ENCODE measurements around the gene KCNMA1. TPM values are rescaled to one million over a fixed set of nuclear protein-coding genes. Genes with fewer than 3 reads are reported as not detected.

KCNMA1 gene
- total RNA-seq, 1 donor from 2014 or later = not detected

DNA sequence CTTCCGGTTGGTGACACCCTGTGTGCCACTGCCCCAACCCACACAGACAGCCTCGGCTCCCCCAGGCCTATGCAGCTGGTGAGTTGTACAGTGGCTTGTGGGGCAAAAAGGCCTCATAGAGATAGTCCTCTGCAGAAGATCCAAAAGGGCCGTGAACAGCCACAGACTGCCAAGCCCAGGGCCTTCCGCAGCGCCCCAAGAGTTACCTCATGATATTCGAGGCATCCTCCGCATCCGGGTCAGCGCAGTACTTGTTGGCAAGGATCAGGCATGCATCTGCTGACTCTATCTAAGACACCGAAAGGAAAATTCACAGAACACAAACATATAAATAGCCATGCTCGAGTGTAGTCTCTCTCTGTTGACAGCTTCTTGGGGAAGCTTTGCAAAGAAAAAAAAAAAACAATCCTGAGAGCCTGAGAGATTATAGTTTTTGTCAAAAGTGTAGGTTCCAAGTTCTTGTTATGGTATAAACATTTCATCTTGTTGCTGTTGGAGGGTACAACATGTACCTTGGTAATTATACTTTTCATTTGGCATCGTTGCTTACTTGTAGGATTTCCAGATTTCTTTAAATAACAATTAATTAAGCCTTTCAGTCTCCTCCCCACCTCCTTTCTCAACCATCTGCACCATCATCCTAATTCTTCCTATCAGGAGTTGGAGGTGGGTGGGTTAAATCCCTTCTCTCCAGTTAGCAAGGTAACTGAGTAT lies 553.0 kb downstream of the KCNMA1 start:
- no peak overlapping the region for H3K4me3 Mint-ChIP-seq
- H3K4me1 Mint-ChIP-seq = no peaks in the 10 kb centered on the region
- H3K27ac Mint-ChIP-seq = no peak overlapping the region
- intact Hi-C loops (cut with micrococcal nuclease) = no loop called here
- H3K36me3 Mint-ChIP-seq (ENCODE audit: low read depth) = no peaks in the 10 kb centered on the region
- H3K27me3 Mint-ChIP-seq = no peaks in the 10 kb centered on the region
- H3K9me3 Mint-ChIP-seq = no peaks in the 10 kb centered on the region
- DNase-seq = no peak

DNA sequence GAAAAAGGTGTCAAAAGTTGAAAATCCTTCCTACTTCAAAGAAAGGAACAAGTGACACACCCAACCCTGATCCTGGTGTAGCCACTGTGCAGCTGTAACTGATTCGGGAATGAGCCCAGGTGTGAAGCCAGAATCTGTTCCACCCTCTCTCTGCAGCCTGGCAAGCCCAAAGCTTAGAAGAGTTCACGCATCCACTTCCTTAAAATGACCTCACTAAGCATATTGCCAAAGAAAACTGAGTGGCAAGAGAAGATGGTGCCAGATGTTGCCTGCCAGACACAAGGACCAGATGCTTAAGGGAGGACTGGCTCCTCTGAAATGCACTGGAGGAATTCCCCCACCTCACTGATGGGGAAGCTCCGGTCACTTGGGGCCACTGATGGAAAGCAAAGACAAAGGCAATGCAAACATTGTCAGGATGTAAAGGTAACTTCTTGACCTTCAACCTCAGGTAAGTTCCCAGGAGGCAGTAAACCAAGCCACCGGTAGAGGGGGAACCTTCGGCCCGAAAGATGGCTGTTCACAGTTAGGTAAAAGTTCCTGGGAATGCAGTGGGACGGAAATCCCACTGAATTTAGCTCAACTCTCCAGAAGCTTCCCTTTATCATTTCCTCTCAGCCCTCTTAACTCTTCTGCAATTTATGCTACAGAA lies 554.9 kb downstream of the KCNMA1 start:
- intact Hi-C loops (cut with micrococcal nuclease) = no loop called here
- no peak overlapping the region for H3K27ac Mint-ChIP-seq
- no peaks in the 10 kb centered on the region for H3K4me1 Mint-ChIP-seq
- no peak for DNase-seq
- no peaks in the 10 kb centered on the region for H3K36me3 Mint-ChIP-seq (ENCODE audit: low read depth)
- H3K9me3 Mint-ChIP-seq = no peaks in the 10 kb centered on the region
- no peak overlapping the region for H3K4me3 Mint-ChIP-seq
- no peaks in the 10 kb centered on the region for H3K27me3 Mint-ChIP-seq

DNA sequence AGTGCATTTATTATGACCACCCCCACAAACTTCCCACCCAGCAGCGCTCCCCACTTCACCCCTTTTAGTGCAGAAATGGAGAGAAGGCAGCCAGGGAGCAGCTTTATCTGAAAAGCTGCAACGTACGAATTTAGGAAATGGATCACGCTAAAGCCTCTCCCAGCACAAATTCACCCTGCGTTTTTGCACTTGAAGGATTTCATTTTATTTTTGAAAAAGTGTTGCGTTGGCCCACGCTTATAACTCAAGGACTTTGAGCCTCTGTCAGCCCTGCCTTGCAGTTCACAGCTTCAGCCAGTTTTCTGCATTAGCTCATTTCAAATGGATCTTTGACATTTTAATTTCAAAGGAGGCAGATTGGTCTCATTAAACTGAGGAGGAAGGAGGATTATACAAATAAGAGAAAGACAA lies 556.1 kb downstream of the KCNMA1 start:
- Mint-ChIP-seq H3K36me3 (ENCODE audit: low read depth) (no peaks in the 10 kb centered on the region), H3K27me3 (no peaks in the 10 kb centered on the region), H3K27ac (no peak overlapping the region), H3K9me3 (no peaks in the 10 kb centered on the region), H3K4me1 (no peaks in the 10 kb centered on the region), H3K4me3 (no peak overlapping the region)
- no peak for DNase-seq
- intact Hi-C loops (cut with micrococcal nuclease) = no loop called here

DNA sequence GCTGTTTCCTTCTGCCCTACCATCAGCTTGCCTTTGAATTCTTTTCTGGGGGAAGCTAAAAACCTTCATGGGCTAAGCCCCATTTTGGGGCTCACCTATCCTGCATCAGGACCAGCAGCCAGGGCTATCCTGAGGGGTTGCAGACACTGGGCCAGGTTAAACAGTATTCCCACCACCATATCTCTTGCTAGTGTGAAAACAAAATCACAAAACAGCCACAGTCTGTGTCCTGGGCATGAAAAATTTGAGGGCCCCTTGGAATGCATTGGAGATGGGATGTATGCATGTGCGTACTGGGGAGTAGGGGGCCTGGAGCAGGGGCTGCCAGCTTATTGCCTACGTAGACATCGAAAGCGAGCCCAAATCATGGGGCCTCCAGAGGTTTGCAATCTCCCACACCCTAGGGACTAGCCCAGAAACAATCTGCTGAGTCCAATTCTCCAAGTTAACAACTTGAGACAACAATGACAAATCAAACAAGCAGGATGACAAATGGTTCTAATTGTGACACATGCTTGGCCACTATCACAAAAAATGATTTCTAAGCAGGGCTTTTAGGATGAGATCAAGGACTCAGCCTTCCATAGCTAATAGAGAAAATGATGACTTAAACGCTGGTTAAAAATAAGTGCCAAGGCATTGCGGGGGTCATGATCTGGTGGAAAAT lies 557.1 kb downstream of the KCNMA1 start:
- H3K27me3 Mint-ChIP-seq = no peaks in the 10 kb centered on the region
- H3K9me3 Mint-ChIP-seq = no peaks in the 10 kb centered on the region
- H3K4me1 Mint-ChIP-seq = no peaks in the 10 kb centered on the region
- no peak for DNase-seq
- H3K4me3 Mint-ChIP-seq = no peak overlapping the region
- intact Hi-C loops (cut with micrococcal nuclease) = no loop called here
- no peak overlapping the region for H3K27ac Mint-ChIP-seq
- no peaks in the 10 kb centered on the region for H3K36me3 Mint-ChIP-seq (ENCODE audit: low read depth)

DNA sequence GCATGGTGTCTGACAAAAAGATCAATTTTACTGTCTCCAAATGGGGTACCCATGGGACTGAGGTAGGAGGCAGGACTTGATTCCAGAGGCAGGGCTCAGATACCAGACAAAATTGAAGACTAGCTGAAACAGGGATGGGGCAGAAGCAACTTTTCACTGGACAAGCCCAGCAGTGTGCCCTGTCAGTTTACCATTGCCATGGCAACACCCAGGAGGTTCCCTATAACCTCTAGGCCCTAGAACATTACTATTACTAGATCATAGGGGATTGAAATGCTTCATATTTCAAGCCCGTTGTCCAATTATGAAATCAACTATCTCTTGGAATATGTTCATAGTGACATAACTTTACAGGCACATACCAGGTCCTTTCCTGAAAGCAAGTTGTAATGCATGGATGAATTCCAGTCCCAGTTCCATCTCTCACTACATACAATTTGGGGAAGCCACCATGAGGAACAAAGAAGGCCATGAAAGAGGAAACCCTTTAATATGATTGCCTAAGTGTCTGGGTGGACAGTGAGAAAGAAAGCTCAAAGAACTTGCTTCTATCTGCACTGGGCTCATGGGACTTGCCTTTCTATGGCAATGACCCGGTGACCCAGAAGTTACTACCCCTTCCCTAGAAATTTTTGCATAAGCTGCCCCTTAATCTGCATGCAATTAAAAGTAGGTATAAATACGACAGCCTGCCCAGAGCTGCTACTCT lies 557.9 kb downstream of the KCNMA1 start:
- DNase-seq = no peak
- H3K4me3 Mint-ChIP-seq = no peak overlapping the region
- no peaks in the 10 kb centered on the region for H3K36me3 Mint-ChIP-seq (ENCODE audit: low read depth)
- intact Hi-C loops (cut with micrococcal nuclease) = no loop called here
- no peaks in the 10 kb centered on the region for H3K4me1 Mint-ChIP-seq
- no peak overlapping the region for H3K27ac Mint-ChIP-seq
- H3K27me3 Mint-ChIP-seq = no peaks in the 10 kb centered on the region
- no peaks in the 10 kb centered on the region for H3K9me3 Mint-ChIP-seq

DNA sequence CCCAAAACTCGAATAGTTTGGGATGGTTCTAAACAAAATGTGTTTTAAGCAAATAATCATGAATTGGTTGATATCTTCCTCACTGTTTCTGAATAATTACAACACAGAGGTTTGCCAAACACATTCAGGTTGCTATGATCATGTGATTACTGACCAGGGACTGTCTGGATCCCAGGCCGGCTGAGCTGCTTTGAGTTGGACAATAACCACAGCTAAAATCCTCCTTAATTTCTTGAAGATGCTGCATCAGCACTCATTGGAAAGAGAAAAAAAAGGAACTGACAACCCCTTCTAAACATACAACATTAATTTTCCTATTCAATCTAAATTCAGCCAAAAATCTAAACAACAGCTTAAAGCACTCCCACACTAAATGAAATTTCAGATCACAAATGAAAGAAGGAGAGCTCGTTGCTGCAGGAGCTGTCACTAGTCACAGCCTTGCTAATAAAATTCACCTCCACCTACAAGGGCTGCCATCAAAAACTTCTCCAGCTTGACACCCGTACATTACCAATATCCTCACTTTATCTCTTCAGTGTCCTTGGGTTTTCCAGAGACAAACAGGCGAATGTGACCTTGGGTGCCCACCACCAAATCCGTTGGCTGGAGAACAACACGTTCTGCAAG lies 560.2 kb downstream of the KCNMA1 start:
- no peak overlapping the region for H3K27ac Mint-ChIP-seq
- no peaks in the 10 kb centered on the region for H3K36me3 Mint-ChIP-seq (ENCODE audit: low read depth)
- H3K4me1 Mint-ChIP-seq = no peaks in the 10 kb centered on the region
- no peaks in the 10 kb centered on the region for H3K27me3 Mint-ChIP-seq
- H3K9me3 Mint-ChIP-seq = no peaks in the 10 kb centered on the region
- no peak overlapping the region for H3K4me3 Mint-ChIP-seq
- DNase-seq = no peak
- intact Hi-C loops (cut with micrococcal nuclease) = no loop called here

DNA sequence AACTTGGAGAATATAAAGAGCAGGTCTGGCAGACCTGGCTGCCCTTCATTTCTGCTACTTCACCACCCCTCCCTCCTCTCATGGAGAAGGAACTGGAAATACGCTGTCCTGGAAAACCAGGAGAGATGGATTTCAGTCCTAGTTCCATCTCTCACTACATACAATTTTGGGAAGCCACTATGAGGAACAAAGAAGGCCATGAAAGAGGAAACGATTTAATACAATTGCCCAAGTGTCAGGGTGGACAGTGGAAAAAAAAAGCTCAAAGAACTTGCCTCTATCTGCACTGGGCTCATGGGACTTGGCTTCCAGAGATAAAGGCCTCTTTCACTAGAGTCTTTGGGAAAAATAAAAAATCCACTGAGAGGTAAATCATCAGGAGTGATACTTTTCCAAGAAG lies 561.7 kb downstream of the KCNMA1 start:
- Mint-ChIP-seq H3K27ac (no peak overlapping the region), H3K36me3 (ENCODE audit: low read depth) (no peaks in the 10 kb centered on the region), H3K9me3 (no peaks in the 10 kb centered on the region), H3K4me1 (no peaks in the 10 kb centered on the region), H3K27me3 (no peaks in the 10 kb centered on the region), H3K4me3 (no peak overlapping the region)
- intact Hi-C loops (cut with micrococcal nuclease) = no loop called here
- no peak for DNase-seq

DNA sequence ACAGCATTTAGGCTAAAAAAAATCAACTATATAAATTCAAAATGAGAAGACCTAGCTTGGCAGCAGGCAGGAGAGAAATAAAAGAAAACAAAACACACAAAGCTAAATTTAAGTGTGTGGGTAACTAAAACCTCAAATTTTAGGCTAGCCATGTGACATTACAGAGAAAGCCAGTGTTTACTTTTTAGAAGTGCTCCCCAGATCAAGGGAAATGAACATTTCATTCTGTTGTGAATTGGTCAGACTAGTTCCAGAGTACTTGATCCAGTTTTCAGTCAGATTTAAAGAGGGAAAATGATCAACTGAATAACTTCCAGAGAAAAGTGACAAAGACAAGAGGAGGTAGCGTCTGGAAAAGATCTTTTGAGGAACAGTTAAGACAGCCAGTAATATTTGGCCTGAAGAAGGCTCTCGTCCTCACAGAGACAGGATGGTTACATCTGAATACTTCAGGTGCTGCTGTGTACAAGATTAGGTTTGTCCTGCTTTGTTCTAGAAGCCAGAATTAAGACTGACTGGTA lies 563.4 kb downstream of the KCNMA1 start:
- no peaks in the 10 kb centered on the region for H3K27me3 Mint-ChIP-seq
- intact Hi-C loops (cut with micrococcal nuclease) = no loop called here
- no peak overlapping the region for H3K27ac Mint-ChIP-seq
- DNase-seq = no peak
- H3K4me3 Mint-ChIP-seq = no peak overlapping the region
- H3K36me3 Mint-ChIP-seq (ENCODE audit: low read depth) = no peaks in the 10 kb centered on the region
- no peaks in the 10 kb centered on the region for H3K9me3 Mint-ChIP-seq
- H3K4me1 Mint-ChIP-seq = no peaks in the 10 kb centered on the region

DNA sequence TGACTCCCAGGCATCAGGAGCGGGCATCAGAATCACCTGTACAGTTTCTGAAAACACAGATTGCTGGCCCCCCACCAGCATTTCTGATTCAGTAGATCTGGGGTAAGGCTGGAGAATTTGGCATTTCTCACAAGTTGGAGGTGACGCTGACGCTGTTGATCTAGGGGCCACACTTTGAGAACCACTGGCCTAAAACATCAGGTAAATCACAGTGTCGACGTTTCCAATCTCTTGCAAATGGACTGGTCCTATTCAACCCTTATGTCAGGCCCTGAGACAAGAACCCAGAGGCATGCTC lies 564.0 kb downstream of the KCNMA1 start:
- no peak overlapping the region for H3K27ac Mint-ChIP-seq
- H3K4me3 Mint-ChIP-seq = no peak overlapping the region

DNA sequence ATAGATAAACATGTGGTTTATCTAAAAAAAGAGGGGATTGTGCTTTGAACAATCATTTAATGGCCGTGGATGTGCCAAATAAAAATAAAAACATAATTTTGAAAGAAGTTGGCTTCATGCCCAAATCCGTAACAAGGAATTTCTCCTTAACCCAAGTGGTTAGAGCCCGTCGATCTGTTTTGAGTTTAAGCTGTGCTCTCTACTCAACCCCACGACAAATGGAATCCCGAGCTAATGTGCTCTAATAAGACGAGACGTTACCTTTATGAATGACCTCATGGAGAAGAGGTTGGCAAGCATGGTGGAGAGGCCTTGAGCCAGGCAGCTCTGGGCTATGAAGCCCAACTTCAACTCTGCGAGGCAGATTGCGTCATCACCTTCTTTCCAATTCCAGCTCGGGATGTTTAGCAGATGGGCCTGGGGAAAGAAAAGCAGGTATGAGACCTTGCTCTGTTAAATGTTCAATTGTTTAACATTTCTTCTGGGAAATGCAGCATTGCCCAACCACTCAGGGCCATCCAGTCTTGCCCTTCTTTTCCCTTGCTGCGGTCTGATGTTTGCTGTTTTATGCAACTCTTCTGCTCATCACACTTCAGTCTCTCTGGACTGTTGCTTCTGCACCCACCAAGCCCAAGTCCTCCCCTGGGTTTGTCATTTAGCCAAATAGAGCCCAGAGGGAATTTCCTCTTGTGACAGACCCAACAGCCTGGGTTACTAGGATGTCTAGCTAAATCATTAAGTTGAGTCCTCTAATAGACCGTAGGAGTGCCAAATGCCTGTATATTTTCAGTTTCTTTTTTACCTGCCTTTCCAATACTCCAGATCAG lies 564.6 kb downstream of the KCNMA1 start:
- no peaks in the 10 kb centered on the region for H3K4me1 Mint-ChIP-seq
- no peaks in the 10 kb centered on the region for H3K9me3 Mint-ChIP-seq
- no peak overlapping the region for H3K27ac Mint-ChIP-seq
- H3K36me3 Mint-ChIP-seq (ENCODE audit: low read depth) = no peaks in the 10 kb centered on the region
- intact Hi-C loops (cut with micrococcal nuclease) = no loop called here
- H3K27me3 Mint-ChIP-seq = no peaks in the 10 kb centered on the region
- DNase-seq = no peak
- no peak overlapping the region for H3K4me3 Mint-ChIP-seq

More for the DNA sequence above, 564.0 kb downstream of the KCNMA1 start:
- H3K9me3 Mint-ChIP-seq = no peaks in the 10 kb centered on the region
- DNase-seq = no peak
- H3K27me3 Mint-ChIP-seq = no peaks in the 10 kb centered on the region
- no peaks in the 10 kb centered on the region for H3K4me1 Mint-ChIP-seq
- intact Hi-C loops (cut with micrococcal nuclease) = no loop called here
- H3K36me3 Mint-ChIP-seq (ENCODE audit: low read depth) = no peaks in the 10 kb centered on the region

DNA sequence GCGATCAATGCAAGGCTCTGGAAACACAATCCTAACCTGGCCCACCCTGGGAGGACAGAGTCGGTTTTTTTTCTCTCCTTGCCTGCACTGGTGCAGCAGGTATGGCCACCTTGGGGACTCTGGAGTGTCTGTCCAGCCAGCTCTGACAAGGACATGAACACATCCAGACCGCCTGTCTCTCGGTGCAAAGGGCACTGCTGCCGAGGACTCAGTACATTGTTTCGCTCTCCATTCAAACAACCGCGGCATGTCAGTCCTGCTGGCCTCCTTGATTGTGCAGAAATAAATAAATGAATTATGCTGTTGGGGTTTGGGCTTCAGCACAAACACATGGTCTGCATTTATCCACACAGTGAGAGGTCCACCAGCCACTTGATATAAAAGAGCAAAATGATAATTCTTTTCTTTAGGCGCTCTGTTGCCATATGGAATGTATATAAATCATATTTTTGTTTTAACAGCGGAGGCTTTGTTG lies 565.2 kb downstream of the KCNMA1 start:
- Mint-ChIP-seq H3K27ac (no peak overlapping the region), H3K27me3 (no peaks in the 10 kb centered on the region), H3K4me3 (no peak overlapping the region), H3K4me1 (no peaks in the 10 kb centered on the region), H3K36me3 (ENCODE audit: low read depth) (no peaks in the 10 kb centered on the region), H3K9me3 (no peaks in the 10 kb centered on the region)
- intact Hi-C loops (cut with micrococcal nuclease) = no loop called here
- no peak for DNase-seq

DNA sequence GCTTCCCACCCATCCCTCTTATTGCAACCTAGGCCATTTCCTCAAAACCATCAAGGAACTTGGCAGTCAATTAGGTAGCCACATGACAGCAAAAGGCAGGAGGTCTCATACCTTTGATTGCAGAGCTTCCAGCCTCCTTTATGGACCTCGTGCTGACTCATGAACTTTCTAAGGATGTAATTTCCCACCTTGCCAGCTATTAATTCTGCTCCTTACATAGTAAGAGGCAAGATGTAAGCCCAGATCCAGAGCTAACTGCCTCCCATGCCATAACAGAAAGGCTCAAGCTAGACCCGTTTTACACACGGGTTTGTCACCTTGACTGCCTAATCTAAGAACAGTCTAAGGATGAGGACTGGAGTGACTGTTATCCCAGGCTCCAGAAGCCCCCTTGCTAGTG lies 565.7 kb downstream of the KCNMA1 start:
- Mint-ChIP-seq H3K27ac (no peak overlapping the region), H3K4me1 (no peaks in the 10 kb centered on the region), H3K36me3 (ENCODE audit: low read depth) (no peaks in the 10 kb centered on the region), H3K27me3 (no peaks in the 10 kb centered on the region), H3K4me3 (no peak overlapping the region), H3K9me3 (no peaks in the 10 kb centered on the region)
- DNase-seq = no peak
- intact Hi-C loops (cut with micrococcal nuclease) = no loop called here

DNA sequence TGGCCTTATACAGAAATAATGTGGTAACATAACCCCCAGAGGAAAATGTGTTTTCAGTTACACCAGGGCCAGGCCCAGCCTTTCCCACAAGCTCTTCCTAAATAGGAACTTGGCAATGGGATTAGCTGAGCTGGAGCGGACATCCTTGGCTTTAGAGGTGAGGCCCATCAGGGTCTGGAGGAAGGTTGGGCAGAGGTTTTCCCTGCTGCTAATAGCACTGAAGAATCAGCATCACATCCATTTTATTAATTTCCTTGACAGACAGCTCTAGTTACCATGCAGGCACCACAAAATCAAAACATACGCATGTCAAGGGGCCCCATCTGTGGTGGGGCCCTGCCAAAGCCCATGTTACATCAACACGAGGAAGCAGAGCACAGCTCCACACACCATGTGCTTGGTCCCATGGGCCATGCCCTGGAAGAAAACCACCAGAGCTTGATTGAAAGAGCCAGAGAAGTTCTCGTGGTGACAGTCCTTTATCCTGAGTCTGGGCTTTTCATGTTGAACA lies 566.6 kb downstream of the KCNMA1 start:
- H3K4me3 Mint-ChIP-seq = no peak overlapping the region
- no peaks in the 10 kb centered on the region for H3K9me3 Mint-ChIP-seq
- intact Hi-C loops (cut with micrococcal nuclease) = no loop called here
- no peak overlapping the region for H3K27ac Mint-ChIP-seq
- no peaks in the 10 kb centered on the region for H3K27me3 Mint-ChIP-seq
- H3K4me1 Mint-ChIP-seq = no peaks in the 10 kb centered on the region
- H3K36me3 Mint-ChIP-seq (ENCODE audit: low read depth) = no peaks in the 10 kb centered on the region
- DNase-seq = no peak
